RKO (cell line): Measurements from ENCODE around the gene ORM1.

Experiments used
- DNase-seq: peaks from one replicate; pipeline ENCODE4 v3.0.0-alpha.2; 2016; ENCODE audit warnings: low spot score

The ORM1 gene

DNA sequence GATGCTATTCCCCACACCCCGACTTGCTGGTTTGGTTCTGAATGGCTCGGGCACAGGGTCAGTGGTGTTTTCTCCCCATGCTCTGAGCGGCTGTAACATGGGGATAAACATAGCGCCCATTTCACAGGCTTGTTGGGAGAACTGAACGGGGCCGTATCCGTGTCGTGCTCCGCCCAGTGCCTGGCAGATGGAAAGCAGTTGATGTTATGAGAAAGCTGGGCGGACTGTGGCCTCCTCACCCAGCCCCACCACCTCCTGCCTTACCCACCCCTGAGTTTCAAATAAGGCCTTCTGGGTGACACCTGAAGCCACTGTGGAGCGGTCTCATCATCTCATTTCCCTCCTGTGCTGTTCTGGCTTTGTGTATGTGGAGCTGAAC is 21.3 kb downstream of the ORM1 start:
- no peak for DNase-seq

DNA sequence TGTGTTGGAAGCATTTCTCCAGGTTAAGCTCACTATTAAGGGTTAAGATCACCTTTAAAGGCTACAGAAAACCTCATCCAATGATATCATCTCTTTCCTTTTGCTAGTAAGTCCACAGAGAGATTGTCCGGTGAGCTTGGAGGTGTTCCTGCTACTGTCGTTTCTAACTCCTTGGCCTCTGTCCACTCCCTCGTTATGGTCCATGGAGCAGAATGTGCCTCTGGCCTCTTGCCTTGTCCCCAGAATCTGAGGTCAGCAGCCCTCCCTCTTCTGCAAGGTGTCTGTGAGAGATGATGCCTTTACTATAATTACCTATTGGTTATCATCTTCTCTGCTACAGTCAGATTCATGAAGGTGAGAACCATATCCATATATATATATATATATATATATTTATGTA is 21.8 kb downstream of the ORM1 start:
- no peak for DNase-seq

DNA sequence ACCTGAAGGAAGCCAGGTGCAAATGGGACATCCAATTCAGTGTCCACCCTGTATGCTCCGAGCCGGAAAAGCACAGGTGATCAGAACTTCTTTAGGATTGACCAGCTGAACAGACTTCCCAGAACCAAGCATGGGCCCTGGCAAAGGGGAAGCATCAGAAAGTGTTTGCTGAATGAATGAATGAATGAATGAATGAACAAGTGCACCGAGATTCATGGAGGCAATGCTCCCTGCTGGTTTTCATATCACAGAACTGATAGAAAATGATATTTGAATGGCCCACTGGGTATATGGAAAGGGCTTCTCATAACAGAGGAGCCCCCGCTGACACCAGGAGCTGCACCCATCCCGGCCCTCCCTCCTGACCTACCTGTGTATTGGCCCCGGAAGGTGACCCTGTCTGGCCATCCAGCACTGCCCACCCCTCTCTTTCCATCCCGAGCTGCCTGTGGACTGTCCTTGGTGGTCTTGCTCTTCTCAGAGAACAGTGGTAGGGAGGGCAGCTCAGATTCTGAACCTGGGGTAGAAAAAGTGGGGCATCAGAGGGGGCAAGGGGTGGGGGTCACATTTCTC is 22.7 kb downstream of the ORM1 start:
- no peak for DNase-seq

DNA sequence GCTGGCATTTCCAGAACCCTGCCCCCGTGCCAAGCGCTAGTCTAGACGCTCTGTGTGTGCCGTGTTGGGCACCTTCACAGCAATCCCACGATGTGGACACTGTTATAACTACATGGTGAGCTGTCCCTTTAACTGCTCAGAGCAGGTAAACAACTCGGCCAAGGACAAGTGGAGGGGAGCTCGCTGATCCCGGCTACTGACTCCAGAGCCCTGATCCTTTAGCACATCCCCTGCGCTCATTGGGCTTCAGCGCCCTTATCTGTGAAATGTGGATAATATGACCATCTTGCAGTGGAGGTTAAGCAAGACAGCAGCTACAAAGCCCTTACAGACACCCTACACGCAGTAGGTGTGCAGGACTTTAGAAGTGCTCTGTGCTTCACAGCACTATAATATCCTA is 23.2 kb downstream of the ORM1 start:
- no peak for DNase-seq

DNA sequence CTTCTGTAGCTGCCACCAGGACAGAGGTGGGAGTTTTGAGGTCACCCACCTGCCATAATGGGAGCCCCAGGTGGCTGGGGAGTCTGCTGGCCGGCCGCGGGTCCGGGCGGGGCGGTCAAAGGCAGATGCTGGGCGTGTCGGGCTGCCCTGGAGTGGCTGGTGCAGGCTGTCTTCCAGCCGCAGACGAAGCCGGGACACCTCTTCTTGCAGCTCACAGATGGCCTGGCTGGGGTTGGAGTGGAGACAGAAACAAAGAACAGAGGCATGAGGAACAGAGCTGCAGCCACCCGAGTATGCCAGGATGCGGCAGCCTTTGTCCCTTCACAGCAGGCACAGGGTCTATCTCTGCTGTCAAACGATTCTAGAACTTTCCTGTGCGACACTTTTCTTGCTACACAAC is 24.8 kb downstream of the ORM1 start:
- DNase-seq, result no peak

DNA sequence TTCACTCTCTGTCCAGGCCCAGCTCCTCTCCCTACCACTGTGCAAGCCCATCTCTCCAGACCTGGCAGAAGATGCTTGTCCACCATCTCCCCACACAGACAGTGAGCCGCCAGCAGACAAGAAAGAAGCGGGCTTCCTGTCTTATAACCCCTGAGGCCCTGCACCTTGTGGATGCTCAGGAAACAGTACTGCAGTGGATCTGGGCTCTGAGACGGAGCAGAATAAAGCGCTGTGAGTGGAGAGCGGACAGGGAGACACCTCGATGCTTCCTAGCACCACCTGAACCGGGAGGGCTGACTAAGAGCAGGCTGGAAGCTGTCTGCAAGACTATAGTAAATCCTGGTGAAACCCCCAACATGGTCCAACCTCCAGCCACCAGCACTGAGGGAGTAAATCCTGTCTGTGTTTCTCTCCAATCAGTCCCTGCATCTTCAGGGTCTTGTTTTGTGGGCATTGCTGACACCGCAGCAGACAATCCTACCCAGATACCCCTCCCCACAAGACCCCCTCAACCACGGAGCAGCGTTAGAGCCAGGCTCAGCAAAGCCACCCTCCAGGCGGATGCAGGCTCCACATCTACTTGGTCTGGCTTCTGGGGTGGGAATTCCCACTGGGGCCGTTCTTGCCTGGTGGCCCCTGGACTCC is 25.5 kb downstream of the ORM1 start:
- no peak for DNase-seq

DNA sequence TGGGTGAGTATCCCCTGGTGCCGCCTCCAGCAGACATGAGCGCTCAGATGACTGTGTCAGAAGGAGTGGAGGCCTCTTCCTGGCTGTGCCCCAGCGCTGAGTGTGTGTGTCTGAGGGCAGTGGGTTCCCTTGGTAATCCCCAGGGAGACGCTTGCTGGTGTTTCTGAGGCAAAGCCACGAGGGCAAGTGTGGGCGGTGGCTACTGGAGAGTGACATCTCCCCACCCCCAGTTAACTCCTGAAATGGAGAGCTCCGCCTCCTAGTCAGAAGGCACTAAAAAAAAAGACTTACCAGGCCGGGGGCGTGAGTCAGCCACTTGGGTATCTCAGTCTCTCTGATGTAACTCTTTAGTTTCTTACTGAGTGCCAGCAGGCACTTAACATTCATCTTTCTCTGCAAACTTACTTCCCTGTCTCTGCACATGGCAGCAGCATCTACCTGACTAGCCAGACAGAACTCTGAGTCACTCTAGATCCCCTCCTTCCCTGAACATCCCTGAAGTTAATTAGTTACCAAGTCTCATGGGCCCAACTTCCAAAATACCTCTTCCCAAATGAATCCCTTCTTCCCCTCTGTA is 26.1 kb downstream of the ORM1 start:
- peak; percentile 99 for DNase-seq

DNA sequence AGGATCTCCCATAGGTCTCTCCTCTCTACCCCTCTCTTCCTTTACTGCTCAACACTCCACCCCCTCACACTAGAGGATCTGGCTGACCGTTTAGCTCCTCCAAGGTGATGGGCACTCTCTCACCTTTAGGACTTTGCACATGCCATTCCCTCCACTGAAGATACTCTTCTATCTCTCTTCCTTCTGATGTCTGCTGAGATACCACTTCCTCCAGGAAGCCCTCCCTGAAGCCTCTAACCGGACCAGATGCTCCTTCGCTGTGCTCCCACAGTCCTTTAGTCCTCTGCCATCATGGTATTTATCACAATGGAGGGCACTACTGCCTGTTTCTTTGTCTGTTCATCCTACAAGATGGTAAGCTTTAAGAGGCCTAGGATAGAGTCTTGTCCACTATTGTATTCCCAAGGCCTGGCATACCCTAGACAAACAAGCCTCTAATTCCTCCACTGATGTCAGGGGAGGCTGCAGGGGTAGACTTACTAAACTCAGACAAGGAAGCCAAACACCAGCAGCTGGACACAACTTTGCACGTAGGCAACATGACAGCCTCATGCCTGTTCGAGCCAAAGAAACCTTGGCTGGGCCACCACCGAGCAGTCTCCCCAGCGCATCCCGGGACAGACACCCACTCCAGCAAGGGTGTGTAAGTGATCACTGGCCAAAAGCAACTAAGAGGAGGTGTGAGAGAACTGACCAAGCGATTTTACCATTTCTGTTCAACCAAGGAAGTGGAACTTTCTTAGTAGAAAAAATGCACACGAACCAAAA is 27.0 kb downstream of the ORM1 start:
- no peak for DNase-seq

DNA sequence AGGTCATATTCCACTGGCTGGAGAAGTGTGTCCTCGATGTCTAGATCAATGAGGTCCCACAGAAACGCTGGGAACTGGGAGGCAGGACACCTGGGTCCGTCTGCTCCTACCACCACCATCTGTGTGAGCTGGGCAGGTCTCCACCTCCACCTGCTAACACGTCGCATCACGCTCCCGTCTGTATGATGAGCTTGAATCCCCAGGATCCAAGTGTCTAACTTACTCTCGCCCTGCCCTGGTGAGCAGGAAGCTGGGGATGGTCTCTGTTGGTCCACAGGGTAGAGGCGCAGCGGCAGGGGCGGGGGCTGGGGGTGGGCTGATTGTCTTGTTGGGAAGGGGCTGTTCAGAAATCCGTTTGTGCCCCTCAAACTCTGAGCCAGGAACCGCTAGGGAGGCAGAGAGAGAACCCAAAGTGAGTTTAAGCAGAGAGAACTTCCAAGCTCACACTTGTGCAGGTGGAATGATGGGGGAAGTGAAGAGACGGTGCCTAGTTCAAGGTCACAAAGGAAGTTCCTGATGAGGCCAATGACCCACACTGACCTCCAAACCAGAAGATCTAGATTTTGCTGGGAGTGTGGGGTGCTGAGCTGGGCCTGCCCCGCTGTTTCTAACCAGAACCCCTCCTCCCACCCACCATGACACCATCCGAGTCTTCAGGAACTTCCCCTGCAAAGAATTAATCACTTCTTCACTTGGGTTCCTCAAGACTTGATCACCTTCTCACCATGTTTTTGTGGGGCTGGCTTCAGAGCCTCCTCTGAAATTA is 27.9 kb downstream of the ORM1 start:
- no peak for DNase-seq

DNA sequence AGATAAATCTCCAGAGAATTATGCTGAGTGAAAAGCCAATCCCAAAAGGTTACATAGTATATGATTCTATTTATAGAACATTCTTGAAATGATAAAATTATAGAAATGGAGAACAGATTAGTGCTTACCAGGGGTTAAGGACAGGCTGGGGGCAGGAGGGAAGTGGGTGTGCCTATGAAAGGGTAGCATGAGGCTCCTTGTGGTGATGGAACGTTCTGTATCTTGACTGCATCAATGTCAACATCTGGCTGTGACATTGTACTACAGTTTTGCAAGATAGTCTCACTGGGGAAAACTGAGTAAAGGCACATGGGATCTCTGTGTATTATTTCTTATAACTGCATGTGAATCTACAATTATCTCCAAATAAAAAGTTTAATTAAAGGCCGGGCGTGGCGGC is 29.0 kb downstream of the ORM1 start:
- DNase-seq, result no peak

DNA sequence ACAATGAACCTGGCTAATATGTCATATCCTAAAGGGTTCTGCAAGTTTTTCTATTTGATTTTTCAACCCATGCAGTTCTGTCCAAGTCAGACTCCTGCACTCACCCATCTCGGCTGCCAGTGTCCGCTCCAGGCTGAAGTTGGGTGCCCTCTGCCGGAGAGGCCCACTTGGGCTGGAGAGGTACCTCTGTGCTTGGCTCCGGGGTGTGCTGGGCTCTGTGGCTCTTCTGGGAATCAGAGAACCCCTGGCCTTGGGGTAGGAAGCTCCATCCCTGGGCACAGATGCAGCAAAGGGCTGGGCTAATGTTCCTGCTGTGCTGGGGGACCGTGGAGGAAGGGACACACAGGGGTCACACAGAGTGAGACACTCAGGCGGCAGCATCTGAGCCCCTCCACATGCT is 32.9 kb downstream of the ORM1 start:
- DNase-seq, result no peak

DNA sequence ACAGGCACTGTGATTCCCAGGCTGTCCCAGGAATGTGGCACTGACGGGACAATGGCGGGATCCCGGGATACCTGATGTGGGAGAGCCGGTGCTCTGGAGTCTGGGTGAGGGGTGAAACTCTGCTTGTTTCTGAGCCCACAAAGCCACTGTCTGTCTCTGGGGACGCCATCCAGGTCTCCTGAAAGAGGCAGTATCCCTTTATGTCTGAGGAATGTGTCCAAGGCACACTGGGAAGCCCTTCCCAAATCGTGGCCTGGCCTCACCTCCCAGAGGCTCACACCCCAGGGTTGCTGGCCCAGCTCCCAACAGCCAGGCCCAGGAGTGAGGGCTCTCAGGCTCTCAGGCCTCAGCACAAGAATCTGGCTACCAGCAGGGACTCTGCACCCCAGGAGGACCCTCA is 33.9 kb downstream of the ORM1 start:
- no peak for DNase-seq

DNA sequence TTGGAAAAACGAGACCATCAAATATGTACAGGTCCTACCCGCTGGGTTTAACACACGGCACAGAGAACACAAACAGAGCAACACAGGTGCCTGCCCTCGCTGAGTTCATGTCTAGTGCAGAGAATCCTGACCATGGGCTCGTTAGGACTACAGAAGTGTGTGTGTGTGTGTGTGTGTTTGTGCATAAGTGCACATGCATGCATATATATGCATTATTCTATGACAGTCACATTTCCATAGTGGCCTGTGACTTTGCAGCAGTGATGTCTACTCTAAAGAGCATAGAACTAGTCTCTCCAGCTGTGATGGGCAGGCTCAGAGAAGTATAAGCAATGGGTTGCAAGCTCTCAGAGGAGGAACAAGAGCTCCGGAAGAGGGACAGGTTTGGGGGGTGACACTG is 34.5 kb downstream of the ORM1 start:
- DNase-seq, result no peak

DNA sequence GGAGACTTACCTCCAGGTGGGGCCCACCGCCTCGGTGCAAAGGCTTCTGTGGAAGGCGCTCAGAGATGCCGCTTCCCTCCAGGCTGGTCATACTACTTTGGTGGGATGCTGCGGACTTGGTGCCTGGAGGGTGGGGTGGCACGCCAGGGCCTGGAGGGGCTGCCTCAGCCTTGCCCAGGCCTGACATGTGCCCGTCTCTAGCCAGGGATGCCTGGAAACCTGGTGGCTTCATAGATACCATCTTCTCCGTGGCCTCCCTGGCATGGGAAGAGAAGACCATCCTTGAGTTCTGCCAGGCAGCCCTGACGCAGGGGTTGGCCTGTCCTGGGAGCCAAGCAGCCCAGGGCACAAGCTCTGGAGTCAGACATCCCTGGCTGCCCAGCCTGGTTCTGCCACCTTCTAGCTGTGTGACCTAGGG is 35.0 kb downstream of the ORM1 start:
- DNase-seq, result no peak

DNA sequence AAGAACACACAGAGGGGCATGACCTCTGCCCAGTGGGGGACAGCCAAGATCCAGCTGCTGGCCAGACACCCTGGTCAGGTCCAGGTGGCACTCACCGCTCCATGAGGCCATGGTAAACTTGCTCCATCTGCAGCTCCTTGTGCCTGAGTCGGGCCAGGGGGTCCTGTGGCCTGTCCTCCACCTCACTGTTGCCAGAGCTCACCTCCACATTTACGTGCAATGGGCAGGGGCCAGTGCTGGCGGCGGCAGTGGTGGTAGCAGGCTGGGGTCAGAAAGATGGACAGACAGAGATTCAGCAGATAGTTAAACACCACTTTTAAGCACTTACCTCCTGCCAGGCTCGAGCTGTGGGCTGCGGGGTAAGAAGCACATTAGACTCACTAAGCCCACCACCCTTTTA is 36.9 kb downstream of the ORM1 start:
- no peak for DNase-seq

DNA sequence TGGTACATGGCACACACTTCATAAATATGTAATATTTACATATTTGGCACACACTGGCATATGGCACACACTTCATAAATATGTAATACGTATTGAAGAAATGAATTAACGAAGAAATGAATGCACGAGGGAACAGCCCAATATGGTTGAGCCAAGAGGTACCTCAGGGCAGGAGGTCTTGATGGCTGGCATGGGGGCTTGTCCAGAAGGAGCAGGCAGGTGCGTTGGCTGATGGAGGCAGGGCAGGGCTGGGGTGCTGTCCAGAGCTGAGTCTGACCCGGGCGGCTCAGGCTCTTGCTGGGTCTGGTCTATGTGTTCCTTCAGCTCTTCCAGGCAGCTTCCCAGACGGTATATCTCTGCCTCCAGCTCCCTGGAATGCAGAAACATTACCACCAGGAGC is 38.6 kb downstream of the ORM1 start:
- DNase-seq, result no peak

DNA sequence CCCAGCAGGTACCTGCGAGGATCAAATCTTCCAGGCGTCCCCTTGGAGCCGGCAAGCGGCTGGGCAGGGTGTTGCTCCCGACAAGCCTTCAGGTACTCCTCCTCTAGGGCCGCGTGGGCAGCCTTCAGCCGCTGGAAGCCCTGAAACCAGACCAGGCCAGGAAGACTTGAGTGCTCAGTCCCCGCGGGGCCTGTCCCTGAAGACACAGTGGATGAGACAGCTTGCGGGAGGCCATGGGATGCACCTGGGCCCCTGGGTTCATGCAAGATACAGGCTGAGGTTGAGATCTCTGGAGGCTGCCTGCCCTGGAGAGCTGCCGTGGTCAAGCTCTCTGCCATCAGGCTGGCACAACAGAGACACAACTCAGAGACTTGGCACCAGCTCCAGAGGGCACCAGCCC is 39.5 kb downstream of the ORM1 start:
- DNase-seq, result no peak

DNA sequence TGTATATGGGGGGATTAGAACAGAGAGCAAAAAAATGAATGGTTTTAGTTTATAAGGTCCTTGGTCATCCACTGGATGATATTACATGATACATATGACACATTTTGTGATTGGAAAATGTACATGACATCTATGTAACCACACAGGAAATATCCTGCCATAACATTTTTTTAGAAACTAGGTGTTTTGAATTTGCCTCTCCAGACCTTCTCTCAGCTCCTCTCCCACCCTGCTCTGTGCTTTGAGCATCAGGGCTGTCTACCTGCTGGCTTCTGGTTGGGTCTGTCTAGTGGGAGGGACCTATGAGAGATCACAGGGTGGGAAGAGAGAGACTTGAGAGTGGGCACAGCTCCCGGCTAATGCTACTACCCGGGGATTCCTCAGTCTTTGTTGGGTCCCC is 40.5 kb downstream of the ORM1 start:
- no peak for DNase-seq

DNA sequence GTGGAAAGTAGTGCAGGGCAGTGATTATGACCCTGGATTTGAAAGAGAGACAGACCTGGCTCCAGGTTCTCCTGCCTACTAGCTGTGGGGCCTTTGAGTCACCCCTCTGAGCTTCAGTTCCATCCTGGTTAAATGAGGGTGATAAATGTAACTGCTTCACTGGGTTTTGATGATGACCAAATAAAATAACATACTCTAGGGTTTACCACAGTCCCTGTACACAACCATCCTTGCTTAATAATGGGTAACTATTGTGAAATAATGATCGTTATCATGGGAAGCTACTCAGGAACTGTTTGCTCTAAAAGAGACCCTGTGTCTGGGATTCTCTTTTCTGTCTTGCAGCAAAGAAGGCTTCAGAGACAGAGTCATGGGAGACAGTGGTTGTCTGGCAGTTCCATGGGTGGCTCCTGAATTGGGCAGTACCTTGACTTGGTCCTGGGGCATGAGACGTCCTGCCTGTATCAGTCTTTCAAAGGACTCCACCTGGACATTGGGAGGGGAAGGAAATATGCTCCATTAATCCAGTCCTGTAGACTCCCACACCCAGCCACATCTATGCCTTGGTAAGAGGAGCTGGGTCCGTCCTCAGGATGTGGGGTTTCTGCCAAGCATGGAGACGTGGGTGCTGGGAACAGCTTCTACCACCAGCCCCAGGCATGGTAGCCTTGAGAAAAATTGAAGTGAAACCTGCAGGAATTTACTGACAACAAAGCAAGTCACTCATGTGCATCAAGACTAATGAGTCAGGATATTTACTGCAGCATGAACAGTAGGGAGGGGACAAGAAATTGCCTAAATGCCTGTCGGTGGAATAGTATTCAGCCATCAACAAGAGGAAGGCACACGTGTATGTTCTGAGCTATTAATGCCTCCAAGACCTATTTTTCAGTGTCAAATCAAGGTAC is 41.5 kb downstream of the ORM1 start:
- no peak for DNase-seq

DNA sequence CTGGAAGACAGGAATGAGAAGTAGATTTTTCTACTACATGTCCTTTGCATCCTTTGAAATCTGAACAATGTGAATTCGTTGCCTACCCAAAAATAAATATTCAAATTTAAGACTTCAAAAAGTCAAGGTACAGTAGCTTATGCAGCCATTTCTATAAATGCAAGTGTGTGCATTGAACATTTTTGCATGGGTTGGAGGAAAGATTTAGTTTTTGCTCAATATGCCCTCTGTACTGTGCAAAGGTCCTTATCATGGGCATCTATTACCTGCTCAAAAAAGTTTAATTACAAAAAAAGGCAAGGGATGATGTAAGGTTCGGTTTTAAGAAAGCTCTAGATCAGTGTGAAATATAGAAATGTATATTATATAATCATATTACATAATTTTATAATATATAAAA is 42.3 kb downstream of the ORM1 start:
- no peak for DNase-seq

DNA sequence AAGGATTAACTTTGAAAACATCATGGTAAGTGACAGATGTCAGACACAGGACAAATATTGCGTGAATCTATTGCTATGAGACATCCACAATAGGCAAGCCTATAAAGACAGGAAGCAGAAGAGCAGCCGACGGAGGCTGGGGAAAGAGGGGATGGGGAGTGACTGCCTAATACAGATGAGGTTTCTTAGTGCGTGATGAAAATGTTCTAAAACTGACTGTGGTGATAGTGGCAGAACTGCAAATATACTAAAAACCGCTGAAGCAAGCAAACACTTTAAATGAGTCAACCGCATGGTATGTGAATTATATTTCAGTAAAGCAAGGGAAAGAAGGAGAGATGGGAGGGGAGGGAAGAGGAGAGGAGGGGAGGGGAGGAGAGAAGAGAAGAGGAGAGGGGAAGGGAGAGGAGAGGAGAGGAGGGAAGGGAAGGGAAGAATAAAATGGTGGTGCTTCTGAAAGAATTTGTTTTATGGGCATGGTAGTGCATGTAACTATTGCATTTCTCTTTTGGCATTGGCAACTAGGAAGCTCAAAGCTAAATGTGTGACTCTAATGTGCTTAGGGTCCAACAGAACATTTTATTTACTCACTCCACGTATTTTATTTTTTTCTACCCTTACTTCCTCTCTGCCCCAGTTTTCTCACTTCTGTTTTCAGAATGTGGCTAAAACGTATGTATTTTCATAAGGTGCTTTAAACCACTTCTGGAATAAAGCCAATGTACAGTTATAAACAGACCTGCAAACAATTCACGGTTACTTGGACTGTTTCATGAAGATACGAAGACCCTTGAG is 43.6 kb downstream of the ORM1 start:
- DNase-seq, result no peak
